ENCODE measurements around the gene AFF1.

Gene AFF1

GRCh38 chr4:86921608-86922252, 13.1 kb upstream of the AFF1 start:
- no peak for DNase-seq (ENCODE audit: low spot score)

DNA sequence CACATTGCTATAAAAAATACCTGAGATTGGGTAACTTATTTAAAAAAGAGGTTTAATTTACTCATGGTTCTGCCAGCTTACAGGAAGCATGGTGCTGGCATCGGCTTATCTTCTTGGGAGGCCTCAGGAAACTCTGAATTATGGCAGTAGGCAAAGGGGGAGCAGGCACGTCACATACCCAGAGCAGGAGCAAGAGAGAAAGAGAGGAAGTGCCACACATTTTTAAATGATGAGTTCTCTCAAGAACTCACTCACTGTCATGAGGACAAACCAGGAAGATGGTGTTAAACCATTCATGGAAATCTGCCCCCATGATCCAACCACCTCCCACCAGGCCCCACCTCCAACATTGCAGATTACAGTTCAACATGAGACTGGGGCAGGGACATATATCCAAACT, 10.0 kb upstream of the AFF1 start:
- DNase-seq (ENCODE audit: low spot score) = no peak

GRCh38 chr4:86926435-86927086, 8.2 kb upstream of the AFF1 start:
- DNase-seq (ENCODE audit: low spot score) = no peak

- no peak for DNase-seq (ENCODE audit: low spot score)
These were observed 6.9 kb upstream of the AFF1 start for GRCh38 chr4:86927843-86928395.

GRCh38 chr4:86928400-86929255, 6.2 kb upstream of the AFF1 start:
- no peak for DNase-seq (ENCODE audit: low spot score)

GRCh38 chr4:86934147-86934770, 552 bp upstream of the AFF1 start:
- no peak for DNase-seq (ENCODE audit: low spot score)

DNA sequence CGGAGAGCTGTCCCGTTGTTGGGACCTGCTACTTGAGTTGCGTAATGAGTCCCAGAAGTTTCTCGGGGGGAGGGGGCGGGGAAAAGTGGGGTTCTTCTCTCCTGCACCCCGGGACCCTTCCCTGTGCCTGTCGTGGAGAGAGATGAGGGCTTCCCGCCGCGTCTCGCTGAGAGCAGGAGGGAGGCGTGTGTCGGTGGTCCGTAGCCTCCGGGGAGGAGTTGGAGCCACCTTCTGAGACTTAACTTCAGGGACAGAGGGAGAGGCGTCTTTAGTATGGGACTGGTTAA, 698 bp downstream of the AFF1 start:
- DNase-seq (ENCODE audit: low spot score) = no peak

- DNase-seq (ENCODE audit: low spot score) = peak; percentile 79
These were observed 1.3 kb downstream of the AFF1 start for GRCh38 chr4:86935853-86936733.

DNA sequence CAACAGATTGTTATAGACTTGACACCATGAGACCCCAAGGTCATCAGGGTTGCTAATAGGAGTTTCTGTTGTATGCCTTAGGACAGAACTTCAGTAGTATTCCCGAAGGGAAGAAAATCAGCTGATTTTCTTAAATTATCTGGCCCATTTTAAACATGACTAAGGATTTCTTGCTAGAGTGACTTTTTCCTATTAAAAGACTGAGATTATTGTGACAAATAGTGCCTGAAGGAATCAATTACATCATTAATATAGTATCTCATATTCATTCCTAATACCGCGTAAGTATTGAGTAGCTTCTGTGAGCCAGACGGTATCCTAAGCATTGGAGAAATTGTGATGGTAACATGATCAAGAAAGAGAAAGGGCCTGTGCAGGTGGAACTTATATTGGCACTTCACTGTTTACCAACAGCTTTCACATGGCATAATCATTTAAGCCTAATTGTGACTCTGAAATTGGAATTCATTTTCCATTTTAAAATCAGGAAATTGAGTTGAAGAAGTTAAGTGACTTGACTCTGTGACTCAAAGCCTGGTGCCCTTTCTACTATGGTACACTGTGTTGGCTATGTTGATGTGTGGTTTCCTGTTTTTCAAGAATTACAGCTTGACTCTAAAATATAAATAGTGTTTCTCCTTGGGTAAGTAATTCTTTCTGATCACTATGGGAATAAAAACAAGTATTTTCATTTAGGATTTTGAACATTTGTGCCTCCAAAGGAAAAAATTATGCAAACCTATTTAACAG, 4.1 kb downstream of the AFF1 start:
- DNase-seq (ENCODE audit: low spot score) = no peak

DNA sequence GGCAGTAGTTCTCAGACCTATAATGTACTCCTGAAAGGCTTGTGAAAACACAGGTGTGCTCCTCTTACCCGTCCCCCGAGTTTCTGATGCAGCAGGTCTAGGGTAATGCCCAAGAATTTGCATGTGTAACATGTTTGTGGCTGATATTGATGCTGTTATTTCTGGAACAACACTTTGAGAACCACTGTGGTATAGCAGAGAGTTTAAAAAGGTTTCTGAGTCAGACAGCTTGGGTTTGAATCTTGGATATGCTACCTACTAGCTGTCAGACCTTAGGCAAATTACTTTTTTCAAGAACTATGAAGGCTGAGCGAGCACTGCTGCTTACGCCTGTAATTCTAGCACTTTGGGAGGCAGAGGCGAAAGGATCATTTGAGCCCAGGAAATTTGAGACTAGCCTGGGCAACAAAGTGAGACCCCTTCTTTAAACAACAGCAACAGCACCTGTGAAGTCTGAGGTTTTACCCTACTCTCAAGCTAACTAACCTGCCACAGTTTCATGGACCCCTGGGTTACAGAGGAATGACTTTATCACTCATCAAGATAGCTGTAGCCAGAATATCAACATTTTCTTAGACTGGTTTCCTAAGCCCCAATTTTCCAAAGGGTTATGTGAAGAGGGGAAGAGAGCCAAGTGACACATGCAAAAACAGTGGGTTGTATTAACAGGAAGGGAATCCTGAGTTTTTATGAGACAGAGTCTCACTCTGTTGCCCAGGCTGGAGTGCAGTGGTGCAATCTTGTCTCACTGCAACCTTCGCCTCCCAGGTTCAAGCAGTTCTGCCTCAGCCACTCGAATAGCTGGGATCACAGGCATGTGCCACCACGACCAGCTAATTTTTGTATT, 5.1 kb downstream of the AFF1 start:
- DNase-seq (ENCODE audit: low spot score) = no peak

- DNase-seq (ENCODE audit: low spot score) = no peak
These were observed 6.2 kb downstream of the AFF1 start for GRCh38 chr4:86940920-86941460.

- DNase-seq (ENCODE audit: low spot score) = no peak
These were observed 7.4 kb downstream of the AFF1 start for GRCh38 chr4:86942185-86942666.

DNA sequence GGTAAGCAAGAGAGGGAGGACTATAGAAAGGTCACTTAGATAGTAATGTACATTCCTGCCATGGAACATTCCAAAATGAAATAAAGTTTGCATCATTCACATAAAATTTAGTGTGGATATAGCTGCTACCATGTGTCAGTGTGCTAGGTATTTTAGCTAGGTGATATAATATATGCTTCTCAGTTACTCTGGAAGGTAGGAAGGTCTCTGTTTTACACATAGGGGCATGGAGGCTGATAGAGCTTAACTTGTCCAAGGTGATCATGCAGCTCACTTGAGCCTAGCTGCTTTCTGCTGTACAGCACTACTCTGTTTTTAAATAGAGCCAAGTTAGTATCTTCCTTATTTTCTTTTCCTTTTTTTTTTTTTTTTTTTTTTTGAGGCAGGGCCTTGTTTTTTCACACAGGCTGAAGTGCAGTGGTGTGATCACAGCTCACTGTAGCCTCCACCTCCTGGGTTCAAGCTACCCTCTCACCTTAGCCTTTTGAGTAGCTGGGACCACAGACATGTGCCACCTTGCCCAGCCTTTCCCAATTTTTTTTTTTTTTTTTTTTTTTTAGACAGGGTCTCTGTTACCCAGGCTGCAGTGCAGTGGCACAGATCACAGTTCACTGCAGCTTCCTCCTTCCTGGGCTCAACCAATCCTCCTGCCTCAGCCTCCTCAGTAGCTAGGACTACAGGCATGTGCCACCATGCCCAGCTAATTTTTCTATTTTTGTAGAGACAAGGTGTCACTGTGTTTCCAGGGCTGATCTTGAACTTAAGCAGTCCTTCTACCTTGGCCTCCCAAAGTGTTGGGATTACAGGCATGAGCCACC, 10.4 kb downstream of the AFF1 start:
- DNase-seq (ENCODE audit: low spot score) = no peak

- no peak for DNase-seq (ENCODE audit: low spot score)
These were observed 12.2 kb downstream of the AFF1 start for GRCh38 chr4:86946868-86947500.

GRCh38 chr4:86947501-86948120, 12.8 kb downstream of the AFF1 start:
- no peak for DNase-seq (ENCODE audit: low spot score)

- DNase-seq (ENCODE audit: low spot score) = no peak
These were observed 13.5 kb downstream of the AFF1 start for GRCh38 chr4:86948276-86948675.

GRCh38 chr4:86950831-86951525, 16.2 kb downstream of the AFF1 start:
- no peak for DNase-seq (ENCODE audit: low spot score)
